Esophagus muscularis mucosa (tissue), 4 donors: ENCODE data around the gene PTPRT. TPM values are rescaled to one million over a fixed set of nuclear protein-coding genes. Genes with fewer than 3 reads are reported as not detected.
A peak's percentile ranks its signal among the peaks of the same experiment; 100 is the strongest.

Source experiments
- DNase-seq: peaks from one replicate; pipeline ENCODE4 v3.0.0-alpha.2; 2017; ENCODE audit errors: extremely low spot score
- H3K27ac ChIP-seq, 4 donors: fragments of 200-600 bp; sonication (generic); replicated peaks in 1 of 4; 1 replicate in 3 of 4; 2 replicates in 1 of 4; pipeline ENCODE4 v1.5.1; 2016 to 2019; ENCODE audit warnings: mild to moderate bottlenecking in 1 of 4
- H3K27me3 ChIP-seq, 4 donors: fragments of 200-600 bp; sonication (generic); one replicate each; pipeline versions ENCODE4 v1.5.1 to v1.6.0; 2016 to 2019
- H3K36me3 ChIP-seq, 4 donors: fragments of 200-600 bp; sonication (generic); one replicate each; pipeline ENCODE4 v1.5.1; 2016 to 2019
- H3K4me1 ChIP-seq, 4 donors: fragments of 200-600 bp; sonication (generic); one replicate each; pipeline ENCODE4 v1.5.1; 2016 to 2019
- H3K4me3 ChIP-seq, 4 donors: fragments of 200-600 bp; sonication (generic); 1 replicate in 2 of 4; 2 replicates in 2 of 4; pipeline ENCODE4 v1.5.1; 2016 to 2019; ENCODE audit warnings: mild to moderate bottlenecking in 4 of 4, moderate library complexity in 1 of 4
- H3K9me3 ChIP-seq, 4 donors: fragments of 200-600 bp; sonication (generic); 1 replicate in 3 of 4; 2 replicates in 1 of 4; pipeline ENCODE4 v1.5.1; 2016 to 2019
- EP300 ChIP-seq: sonication (generic); formaldehyde crosslinking; IDR thresholded peaks from one replicate; pipeline ENCODE4 v1.6.1; 2017; ENCODE audit warnings: antibody characterized with exemption
- POLR2A ChIP-seq: fragments of 450-650 bp; IDR thresholded peaks from one replicate; pipeline ENCODE4 v1.6.1; 2017; ENCODE audit warnings: antibody characterized with exemption, moderate library complexity, mild to moderate bottlenecking, low read depth
- POLR2AphosphoS5 ChIP-seq, 2 donors: sonication (generic); formaldehyde crosslinking; IDR thresholded peaks; one replicate each; pipeline ENCODE4 v1.6.1; 2017; ENCODE audit warnings: antibody characterized with exemption in 2 of 2
- WGBS: methylation state at CpG from one replicate; pipeline ENCODE4 v1.1.5; 2018; 5-methylcytosine and 5-hydroxymethylcytosine counted together
- intact Hi-C: fragments of 100-400 bp; cut with DNase I; formaldehyde crosslinking; loops from one replicate; pipeline ENCODE4 v1.15.1; 2023
- total RNA-seq, 4 donors: library from RNA; depleted of rRNA; stranded (reverse); fragments of >200 nt; gene quantifications; one replicate each; pipeline versions ENCODE4 v1.1.0 to v1.2.1, GENCODE V29; 2016
- TF ChIP-seq, protein P1 (sequence below), 3 experiments: fragments of 200-600 bp in 2 of 3; fragments of 450-650 bp in 1 of 3; sonication (generic) in 2 of 3; IDR thresholded peaks; one replicate each; pipeline ENCODE4 v1.5.1; 2017 to 2019; ENCODE audit warnings: antibody characterized with exemption in 3 of 3, mild to moderate bottlenecking in 2 of 3, moderate library complexity in 1 of 3

The PTPRT gene
- total RNA-seq, 4 donors from 2014 or later, result 0.06 to 0.39 TPM; not detected in 2

DNA sequence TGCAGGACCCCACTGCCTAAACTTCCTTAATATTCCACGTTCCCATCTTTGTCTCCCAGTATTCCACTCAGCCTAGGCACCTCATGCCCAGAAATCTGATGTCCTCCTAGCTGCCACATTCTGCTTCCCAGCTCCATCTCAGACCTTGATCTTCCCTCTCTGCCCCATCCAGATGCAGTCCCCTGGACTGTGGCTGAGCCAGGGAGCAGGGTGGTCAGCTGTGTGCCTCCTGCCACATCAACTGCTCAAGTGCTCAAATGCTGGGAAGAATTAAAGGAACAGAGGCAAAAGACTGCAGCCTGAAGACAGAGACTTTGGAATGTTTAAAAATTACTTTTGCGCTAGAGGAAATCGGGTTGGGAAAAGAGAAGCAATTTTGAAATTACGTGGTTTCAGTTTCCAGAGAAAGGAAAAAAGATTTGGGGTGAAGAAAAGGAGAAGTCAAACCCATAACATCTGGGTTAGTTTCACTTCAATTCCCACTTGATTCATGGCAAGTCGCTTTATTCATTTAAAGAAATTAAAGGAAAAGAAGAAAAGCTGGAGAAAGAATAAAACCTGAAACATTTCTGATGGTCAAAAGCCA lies 704.8 kb downstream of the PTPRT start:
- 65% methylated on average over 5 of the region's 5 CpGs for WGBS

DNA sequence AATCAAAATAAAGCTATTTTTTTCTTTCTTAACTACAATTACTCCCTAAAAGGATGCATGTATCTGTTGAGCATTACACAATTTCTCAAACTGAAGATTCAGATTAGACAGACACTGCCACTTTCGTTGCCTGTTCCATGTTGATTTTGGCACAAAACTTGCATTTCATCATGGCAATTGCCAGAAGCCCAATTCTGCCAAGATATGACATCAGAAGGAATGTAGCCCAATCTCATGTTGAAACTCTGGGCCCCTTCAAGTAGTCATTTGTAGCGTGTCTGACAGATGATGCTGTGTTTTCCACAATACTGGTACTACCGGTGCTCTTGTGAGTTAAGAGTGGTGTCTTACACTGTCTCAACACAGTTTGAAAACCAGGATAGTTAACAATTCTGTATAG lies 705.4 kb downstream of the PTPRT start:
- H3K27ac ChIP-seq, result peak overlapping the region in 1 of 4 donors; percentile 34
- peaks cover 0 to 8% (median 7%) of the 10 kb centered on the region in 4 donors for H3K4me1 ChIP-seq
- WGBS, result 39% methylated on average over 3 of the region's 3 CpGs
- peak in 1 of 2 donors; percentile 64 for TF ChIP-seq POLR2AphosphoS5 (IDR thresholded peaks at IDR 0.05)
- TF ChIP-seq, protein P1, sequence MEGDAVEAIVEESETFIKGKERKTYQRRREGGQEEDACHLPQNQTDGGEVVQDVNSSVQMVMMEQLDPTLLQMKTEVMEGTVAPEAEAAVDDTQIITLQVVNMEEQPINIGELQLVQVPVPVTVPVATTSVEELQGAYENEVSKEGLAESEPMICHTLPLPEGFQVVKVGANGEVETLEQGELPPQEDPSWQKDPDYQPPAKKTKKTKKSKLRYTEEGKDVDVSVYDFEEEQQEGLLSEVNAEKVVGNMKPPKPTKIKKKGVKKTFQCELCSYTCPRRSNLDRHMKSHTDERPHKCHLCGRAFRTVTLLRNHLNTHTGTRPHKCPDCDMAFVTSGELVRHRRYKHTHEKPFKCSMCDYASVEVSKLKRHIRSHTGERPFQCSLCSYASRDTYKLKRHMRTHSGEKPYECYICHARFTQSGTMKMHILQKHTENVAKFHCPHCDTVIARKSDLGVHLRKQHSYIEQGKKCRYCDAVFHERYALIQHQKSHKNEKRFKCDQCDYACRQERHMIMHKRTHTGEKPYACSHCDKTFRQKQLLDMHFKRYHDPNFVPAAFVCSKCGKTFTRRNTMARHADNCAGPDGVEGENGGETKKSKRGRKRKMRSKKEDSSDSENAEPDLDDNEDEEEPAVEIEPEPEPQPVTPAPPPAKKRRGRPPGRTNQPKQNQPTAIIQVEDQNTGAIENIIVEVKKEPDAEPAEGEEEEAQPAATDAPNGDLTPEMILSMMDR (IDR thresholded peaks at IDR 0.05), result no peak
- H3K4me3 ChIP-seq, result no peak overlapping the region
- no peaks in the 10 kb centered on the region for H3K36me3 ChIP-seq
- intact Hi-C loops, result no loop called here
- H3K9me3 ChIP-seq, result no peaks in the 10 kb centered on the region
- no peak for DNase-seq
- H3K27me3 ChIP-seq, result no peaks in the 10 kb centered on the region

More for the DNA sequence above, 704.8 kb downstream of the PTPRT start:
- H3K27me3 ChIP-seq, result no peaks in the 10 kb centered on the region
- H3K4me3 ChIP-seq, result no peak overlapping the region
- TF ChIP-seq, protein P1 (IDR thresholded peaks at IDR 0.05), result no peak
- TF ChIP-seq POLR2AphosphoS5 (IDR thresholded peaks at IDR 0.05), result no peak
- no peak for TF ChIP-seq EP300
- TF ChIP-seq POLR2A, result no peak
- H3K27ac ChIP-seq, result peak overlapping the region; percentile 29 to 60 (median 34)
- intact Hi-C loops, result no loop called here
- no peak for DNase-seq
- H3K9me3 ChIP-seq, result no peaks in the 10 kb centered on the region
- H3K4me1 ChIP-seq, result peaks cover 0 to 8% (median 7%) of the 10 kb centered on the region in 4 donors
- H3K36me3 ChIP-seq, result no peaks in the 10 kb centered on the region

DNA sequence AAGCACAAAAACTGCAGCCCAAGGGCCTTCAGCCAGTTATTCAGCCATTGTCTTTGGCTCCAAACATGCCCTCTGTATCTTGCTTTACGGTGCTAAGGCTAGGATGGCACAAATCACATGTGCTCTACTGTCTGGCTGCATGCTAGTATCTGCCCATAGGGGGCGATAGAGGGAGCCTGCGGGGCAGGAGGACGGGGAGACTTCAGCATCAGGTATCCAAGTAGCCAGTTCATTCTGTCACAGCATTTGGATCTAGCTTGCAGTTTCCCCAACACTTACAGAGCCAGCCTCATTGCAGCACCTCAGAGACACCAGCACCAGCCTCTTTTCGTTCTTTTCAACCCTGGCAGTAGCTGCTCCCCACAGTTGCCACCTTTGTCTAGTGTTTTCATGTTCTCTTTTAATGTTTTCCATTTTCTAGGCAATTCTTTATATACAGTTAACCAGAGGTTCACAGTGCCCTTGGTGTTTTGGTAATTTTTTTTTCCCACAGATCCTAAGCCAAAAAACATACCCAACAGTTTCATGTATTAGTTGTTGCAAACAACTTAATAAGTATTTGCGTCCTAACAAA lies 705.9 kb downstream of the PTPRT start:
- peaks cover 0 to 8% (median 7%) of the 10 kb centered on the region in 4 donors for H3K4me1 ChIP-seq
- TF ChIP-seq, protein P1 (IDR thresholded peaks at IDR 0.05), result no peak
- TF ChIP-seq POLR2A (no peak), POLR2AphosphoS5 (IDR thresholded peaks at IDR 0.05) (no peak), EP300 (no peak)
- H3K9me3 ChIP-seq, result no peaks in the 10 kb centered on the region
- no peaks in the 10 kb centered on the region for H3K27me3 ChIP-seq
- no peaks in the 10 kb centered on the region for H3K36me3 ChIP-seq
- intact Hi-C loops, result no loop called here
- WGBS, result 35% methylated on average over 6 of the region's 6 CpGs
- H3K4me3 ChIP-seq, result no peak overlapping the region
- no peak overlapping the region for H3K27ac ChIP-seq
- no peak for DNase-seq

DNA sequence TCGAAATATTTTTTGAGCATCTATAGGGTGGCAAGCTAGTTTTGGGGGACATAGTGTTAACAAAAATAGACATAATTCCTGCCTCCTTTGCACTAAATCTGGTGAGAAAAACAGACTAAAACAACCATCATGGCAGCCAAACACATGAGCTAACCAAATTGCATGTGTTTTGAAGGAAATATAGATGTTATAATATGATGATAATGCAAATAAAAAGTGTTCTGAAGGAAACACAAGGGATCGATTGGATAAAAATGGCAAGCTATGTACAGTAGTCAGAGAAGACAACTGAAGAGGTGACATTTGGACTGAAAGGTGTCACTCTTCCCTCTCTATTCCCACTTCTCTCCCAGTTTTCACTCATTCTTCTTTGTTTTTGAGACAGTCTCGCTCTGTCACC lies 706.9 kb downstream of the PTPRT start:
- Histone ChIP-seq H3K4me3 (no peak overlapping the region), H3K27me3 (no peaks in the 10 kb centered on the region), H3K36me3 (no peaks in the 10 kb centered on the region), H3K27ac (no peak overlapping the region), H3K9me3 (no peaks in the 10 kb centered on the region), H3K4me1 (peaks cover 0 to 8% (median 7%) of the 10 kb centered on the region in 4 donors)
- intact Hi-C loops, result no loop called here
- TF ChIP-seq, protein P1 (IDR thresholded peaks at IDR 0.05), result no peak
- TF ChIP-seq EP300, result no peak
- no peak for TF ChIP-seq POLR2AphosphoS5 (IDR thresholded peaks at IDR 0.05)
- no peak for TF ChIP-seq POLR2A
- WGBS, result 97% methylated on average over 3 of the region's 3 CpGs
- no peak for DNase-seq

DNA sequence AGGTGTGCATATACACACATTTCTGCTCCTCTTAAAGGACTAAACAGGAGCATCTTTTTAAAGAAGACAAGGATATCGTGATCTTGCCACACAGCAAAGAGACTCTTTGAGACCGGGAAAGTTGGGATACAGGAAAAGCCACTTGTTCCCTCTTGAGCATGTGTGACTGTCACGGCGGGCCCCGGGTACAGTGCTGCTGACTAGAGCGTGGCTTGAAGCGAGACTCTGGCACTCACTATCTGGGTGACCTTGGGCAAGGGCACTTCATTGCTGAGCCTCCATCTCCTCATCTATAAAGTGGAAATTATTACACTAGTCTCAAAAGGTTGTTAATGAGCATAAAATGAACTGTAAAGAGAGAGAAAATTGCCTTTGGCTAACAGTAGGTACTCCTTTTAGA lies 713.9 kb downstream of the PTPRT start:
- no peak overlapping the region for H3K4me3 ChIP-seq
- H3K36me3 ChIP-seq, result no peaks in the 10 kb centered on the region
- 85% methylated on average over 7 of the region's 7 CpGs for WGBS
- DNase-seq, result no peak
- no peaks in the 10 kb centered on the region for H3K9me3 ChIP-seq
- no peaks in the 10 kb centered on the region for H3K27me3 ChIP-seq
- no peak overlapping the region for H3K27ac ChIP-seq
- TF ChIP-seq, protein P1 (IDR thresholded peaks at IDR 0.05), result no peak
- no peak for TF ChIP-seq POLR2A
- TF ChIP-seq POLR2AphosphoS5 (IDR thresholded peaks at IDR 0.05), result no peak
- no peak for TF ChIP-seq EP300
- intact Hi-C loops, result no loop called here
- H3K4me1 ChIP-seq, result no peaks in the 10 kb centered on the region
